Stimulated activated CD4-positive, alpha-beta T cell treated with anti-CD3 and anti-CD28 coated beads, Interleukin-4, amount 100 ng/mL, for 48 hours (primary cell): ENCODE results near the gene OR52B2.
"Not testable (repeated sequence)": the region's sequence is repeated elsewhere in the genome, so short reads cannot be mapped to it uniquely, and the experiment has no call there.

Experiments
- DNase-seq, 2 donors: peaks; one replicate each; pipeline ENCODE4 v3.0.0-alpha.2; 2020; ENCODE audit warnings: low read depth in 2 of 2

The OR52B2 gene

DNA sequence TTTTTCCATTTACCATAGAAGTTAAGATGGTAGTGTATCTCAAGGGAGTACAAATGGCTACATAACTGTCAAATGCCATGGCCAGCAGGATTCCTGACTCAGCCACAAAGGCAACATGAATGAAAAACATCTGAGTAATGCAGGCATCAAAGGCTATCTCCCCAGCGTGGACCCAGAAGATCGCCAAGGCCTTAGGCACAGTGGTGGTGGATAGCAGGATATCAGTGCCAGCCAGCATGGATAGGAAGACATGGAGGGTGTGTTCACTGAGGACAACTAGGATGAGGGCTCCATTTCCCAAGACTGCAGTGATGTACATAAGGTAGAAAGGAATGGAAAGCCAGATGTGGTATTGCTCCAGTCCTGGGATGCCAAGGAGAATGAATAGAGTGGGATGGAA lies 18.0 kb downstream of the OR52B2 start:
- no peak for DNase-seq

DNA sequence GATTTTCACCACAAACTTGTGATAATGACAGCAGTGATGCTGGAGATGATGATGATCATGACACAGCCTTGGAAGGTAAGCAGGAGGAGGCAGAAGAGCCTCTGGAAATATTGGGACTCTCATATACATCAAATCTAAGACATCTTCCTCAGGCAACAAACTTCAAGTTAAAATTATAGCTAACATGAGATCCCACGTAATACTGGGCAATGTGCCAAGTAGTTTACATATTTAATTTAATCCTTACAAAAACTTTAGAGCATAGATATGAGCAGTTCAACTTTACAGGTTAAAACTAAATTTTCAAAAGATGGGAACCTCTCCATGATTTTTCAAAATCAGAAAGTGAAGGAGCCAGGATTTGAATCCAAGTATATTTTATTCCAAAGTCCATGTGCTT lies 19.0 kb downstream of the OR52B2 start:
- DNase-seq, result no peak

DNA sequence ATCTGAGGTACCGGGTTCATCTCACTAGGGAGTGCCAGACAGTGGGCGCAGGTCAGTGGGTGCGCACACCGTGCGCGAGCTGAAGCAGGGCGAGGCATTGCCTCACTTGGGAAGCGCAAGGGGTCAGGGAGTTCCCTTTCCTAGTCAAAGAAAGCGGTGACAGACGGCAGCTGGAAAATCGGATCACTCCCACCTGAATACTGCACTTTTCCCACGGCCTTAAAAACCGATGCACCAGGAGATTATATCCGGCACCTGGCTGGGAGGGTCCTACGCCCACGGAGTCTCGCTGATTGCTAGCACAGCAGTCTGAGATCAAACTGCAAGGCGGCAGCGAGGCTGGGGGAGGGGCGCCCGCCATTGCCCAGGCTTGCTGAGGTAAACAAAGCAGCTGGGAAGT lies 26.4 kb downstream of the OR52B2 start:
- not testable (repeated sequence) for DNase-seq

DNA sequence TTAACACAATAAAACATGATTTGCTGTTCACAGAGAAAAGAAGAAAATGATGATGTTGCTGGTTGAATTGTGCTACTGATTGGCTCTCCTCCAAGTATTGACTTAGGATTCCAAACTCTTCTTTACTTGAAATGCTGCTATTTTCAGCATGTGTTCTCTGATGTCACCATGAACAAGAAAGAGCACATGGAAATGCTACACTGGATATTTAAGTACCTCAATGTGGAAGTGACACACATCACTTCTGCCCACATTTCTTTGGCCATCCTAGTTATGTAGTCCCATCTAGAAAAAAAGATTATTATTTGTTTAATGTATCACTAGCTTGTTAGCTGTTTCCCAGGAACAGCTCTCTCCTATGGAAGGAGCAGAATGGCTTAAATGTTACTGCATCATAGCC lies 27.2 kb downstream of the OR52B2 start:
- DNase-seq, result no peak

DNA sequence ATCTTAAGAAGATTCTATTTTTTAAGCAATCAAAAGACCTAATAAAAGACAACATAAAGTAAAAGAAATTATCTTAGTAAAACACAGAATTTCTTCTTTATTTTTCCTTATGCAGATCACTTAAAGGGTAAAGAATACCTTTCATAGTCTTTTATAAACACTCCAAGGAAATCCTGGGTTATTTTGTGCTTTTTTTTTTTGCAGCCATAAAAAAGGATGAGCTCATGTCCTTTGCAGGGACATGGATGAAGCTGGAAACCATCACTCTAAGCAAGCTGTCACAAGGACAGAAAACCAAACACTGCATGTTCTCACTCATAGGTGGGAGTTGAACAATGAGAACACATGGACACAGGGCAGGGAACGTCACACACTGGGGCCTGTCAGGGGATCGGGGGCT lies 34.2 kb downstream of the OR52B2 start:
- not testable (repeated sequence) for DNase-seq

DNA sequence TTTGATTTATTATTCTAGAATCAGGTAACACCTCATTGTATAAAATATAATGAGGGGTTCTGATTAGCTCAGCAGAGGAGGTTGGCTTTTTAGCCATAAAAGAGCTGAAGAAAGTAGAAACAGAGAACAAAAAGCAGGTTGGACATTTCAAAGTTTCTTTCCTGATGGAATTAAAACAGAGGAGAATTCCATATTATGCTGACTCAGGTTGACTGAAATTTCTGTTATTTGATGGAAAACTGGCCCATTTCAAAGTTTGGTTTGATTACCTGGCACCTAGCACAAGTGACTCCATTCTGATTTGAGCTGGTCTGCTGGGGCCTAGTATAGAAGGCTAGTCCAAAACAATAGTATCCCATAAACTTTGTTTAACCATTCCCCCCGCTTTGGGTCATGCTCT lies 37.7 kb downstream of the OR52B2 start:
- DNase-seq, result no peak

DNA sequence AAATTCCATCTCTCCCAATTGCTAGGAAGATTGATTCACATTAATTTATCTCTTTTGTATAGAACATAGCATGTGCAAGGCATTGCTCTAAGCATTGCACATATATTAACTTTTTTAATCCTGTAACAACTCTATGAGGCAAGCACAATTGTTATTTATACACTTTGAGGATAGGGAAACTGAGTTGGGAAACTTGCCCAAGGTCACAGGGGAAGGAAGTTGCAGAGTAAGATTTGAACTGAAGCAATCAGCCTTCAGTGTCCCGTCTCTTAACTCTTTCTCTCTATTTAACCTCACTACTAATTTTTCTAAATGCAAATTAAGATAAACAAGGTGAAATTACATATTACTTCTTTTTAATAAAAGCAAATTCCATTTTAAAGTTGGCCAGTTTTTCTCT lies 40.5 kb downstream of the OR52B2 start:
- no peak for DNase-seq

DNA sequence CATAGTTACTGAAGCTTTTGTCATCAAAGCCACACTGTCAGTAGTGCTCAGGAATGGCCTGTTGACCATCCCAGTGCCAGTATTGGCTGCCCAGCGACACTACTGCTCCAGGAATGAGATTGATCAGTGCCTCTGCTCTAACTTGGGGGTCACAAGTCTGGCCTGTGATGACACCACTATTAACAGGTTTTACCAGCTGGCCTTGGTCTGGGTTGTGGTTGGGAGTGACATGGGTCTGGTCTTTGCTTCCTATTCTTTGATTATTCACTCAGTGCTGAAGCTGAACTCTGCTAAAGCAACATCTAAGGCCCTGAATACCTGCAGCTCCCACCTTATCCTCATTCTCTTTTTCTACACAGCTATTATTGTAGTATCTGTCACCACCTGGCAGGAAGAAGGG lies 41.1 kb downstream of the OR52B2 start:
- DNase-seq, result no peak

DNA sequence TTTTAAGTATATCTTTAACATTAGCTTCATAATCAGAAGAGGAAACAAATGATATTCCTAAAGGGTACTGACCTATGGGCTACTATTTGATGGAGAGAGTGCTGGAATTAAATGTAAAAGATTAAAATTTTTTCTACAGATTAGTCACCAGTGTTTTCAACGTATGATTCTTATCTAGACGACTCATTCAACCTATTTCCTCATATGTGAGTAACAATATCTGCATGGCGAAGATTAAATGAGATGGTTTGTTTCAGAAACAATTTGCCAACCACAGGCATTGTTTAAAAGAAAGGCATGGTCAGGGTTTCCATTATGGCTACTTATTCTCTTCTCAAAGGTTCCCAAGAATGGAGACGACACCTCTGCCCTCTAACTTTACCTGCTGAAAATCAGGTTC lies 42.2 kb downstream of the OR52B2 start:
- DNase-seq, result no peak

DNA sequence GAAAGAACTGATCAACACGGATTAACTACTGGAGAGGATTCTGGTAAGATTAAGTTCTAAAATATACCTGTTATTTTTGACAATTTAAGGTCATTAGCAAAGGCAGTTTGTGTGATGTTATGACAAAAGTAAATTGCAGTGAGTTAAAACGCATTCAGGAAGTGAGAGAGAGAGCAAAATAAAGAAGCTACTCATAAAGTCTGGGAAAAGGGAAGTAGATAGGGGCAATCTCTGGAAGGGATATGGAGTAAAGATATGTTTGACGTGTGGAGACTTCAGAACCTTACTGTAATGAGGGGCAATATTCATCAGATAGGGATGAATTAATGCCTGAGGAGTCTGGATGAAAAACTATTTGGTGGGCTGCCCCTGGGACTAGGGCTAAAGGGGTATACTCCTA lies 45.9 kb downstream of the OR52B2 start:
- DNase-seq, result no peak
